Fibroblast of the aortic adventitia (primary cell): ENCODE results near the gene CYBC1. TPM values are rescaled to one million over a fixed set of nuclear protein-coding genes. Genes with fewer than 3 reads are reported as not detected.
A peak's percentile ranks its signal among the peaks of the same experiment; 100 is the strongest.

Source experiments
- DNase-seq: peaks from one replicate; pipeline ENCODE4 v3.0.0-alpha.2; 2010; ENCODE audit warnings: low read depth
- H3K4me3 ChIP-seq: 2 replicates; pipeline ENCODE4 v1.5.1; 2011; ENCODE audit warnings: low read depth, mild to moderate bottlenecking, control low read depth, low read length, moderate library complexity
- CTCF ChIP-seq: IDR thresholded peaks from 2 replicates; pipeline ENCODE4 v1.5.1; 2011; ENCODE audit warnings: mild to moderate bottlenecking, low read length, control low read depth, inconsistent platforms; ENCODE audit not compliant: insufficient read depth
- total RNA-seq: library from RNA; depleted of rRNA; stranded (reverse); fragments of >200 nt; gene quantifications from 2 replicates; pipeline ENCODE4 v1.2.3, GENCODE V29; 2012; ENCODE audit warnings: low replicate concordance

Gene CYBC1
- total RNA-seq = 46.4 and 119 TPM in 2 replicates

- peak; percentile 96 for DNase-seq
- TF ChIP-seq CTCF = no peak
- peak within 1 kb of the TSS; percentile 95 for H3K4me3 ChIP-seq
These were observed at the start of gene CYBC1 for GRCh38 chr17:82450357-82451106. Gene CYBC1 (minus strand): TSS chr17:82450752. CDS start chr17:82449254, 1,498 bp downstream.

GRCh38 chr17:82497483-82498405 is 47.2 kb upstream of the CYBC1 start:
- H3K4me3 ChIP-seq = peak overlapping the region; percentile 62
- TF ChIP-seq CTCF = no peak
- DNase-seq = peak; percentile 31

GRCh38 chr17:82496529-82497434 is 46.2 kb upstream of the CYBC1 start:
- DNase-seq = peak; percentile 92
- H3K4me3 ChIP-seq = peak overlapping the region; percentile 68
- no peak for TF ChIP-seq CTCF

- no peak for DNase-seq
- no peak for TF ChIP-seq CTCF
- no peak overlapping the region for H3K4me3 ChIP-seq
These were observed 45.4 kb upstream of the CYBC1 start for GRCh38 chr17:82495844-82496528.

GRCh38 chr17:82494236-82495055 is 43.9 kb upstream of the CYBC1 start:
- peak; percentile 98 for DNase-seq
- TF ChIP-seq CTCF = peak; percentile 94
- H3K4me3 ChIP-seq = no peak overlapping the region
